ENCODE data around the gene RINL.

Gene RINL

GRCh38 chr19:38898788-38899446, 20.8 kb upstream of the RINL start:
- no peak for DNase-seq (ENCODE audit: low spot score)
- in situ Hi-C loops (cut with MboI; ENCODE audit: low sequenced_read_pairs, unreplicated experiment) = no loop called here
- TF ChIP-seq CTCF (IDR thresholded peaks at IDR 0.05; ENCODE audit: borderline replicate concordance, control extremely low read depth, extremely low read depth, insufficient read depth, missing control alignments) = no peak

DNA sequence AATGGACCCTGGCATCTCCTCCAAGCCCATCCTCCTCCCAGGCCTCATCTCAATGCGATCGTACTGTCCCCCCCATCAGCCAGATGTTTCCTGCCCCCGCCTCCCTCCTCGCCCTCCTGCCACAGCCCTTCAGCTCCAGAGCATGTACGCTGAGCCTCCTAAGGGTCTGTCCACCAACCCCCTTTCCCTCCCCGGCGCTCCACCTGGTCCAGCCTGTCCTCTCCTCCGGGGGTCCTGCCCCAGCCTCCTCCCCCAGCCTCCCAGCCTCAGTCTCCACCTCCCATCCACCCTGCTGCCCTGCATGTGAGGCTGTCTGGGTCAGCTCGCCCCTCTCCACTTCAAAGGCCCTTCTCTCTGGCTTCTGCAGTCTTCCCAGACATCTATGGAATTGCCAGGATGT, 16.9 kb upstream of the RINL start:
- no peak for TF ChIP-seq CTCF (IDR thresholded peaks at IDR 0.05; ENCODE audit: borderline replicate concordance, control extremely low read depth, extremely low read depth, insufficient read depth, missing control alignments)
- in situ Hi-C loops (cut with MboI; ENCODE audit: low sequenced_read_pairs, unreplicated experiment) = no loop called here
- DNase-seq (ENCODE audit: low spot score) = no peak

DNA sequence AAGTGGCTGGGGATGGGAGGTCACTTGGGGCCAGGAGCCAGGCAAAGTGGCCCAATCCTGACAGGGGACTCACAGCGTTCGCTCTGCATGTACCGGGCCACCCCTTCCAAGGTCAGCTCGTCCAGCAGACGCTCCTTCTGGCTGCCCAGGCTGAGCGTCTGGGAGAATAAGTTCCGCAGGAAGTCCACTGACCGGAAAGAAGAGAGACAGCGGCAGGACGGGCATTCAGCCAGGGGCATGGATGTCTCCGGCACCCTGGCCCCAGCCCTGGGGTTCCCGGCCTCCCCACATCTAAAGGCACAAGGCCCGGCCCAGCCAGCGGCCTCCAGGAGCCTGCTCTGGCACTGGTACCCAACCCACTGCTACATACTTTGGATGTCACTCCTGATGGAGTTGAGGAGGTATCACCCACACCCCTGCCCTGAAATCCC, 15.3 kb upstream of the RINL start:
- no peak for TF ChIP-seq CTCF (IDR thresholded peaks at IDR 0.05; ENCODE audit: borderline replicate concordance, control extremely low read depth, extremely low read depth, insufficient read depth, missing control alignments)
- in situ Hi-C loops (cut with MboI; ENCODE audit: low sequenced_read_pairs, unreplicated experiment) = no loop called here
- no peak for DNase-seq (ENCODE audit: low spot score)

DNA sequence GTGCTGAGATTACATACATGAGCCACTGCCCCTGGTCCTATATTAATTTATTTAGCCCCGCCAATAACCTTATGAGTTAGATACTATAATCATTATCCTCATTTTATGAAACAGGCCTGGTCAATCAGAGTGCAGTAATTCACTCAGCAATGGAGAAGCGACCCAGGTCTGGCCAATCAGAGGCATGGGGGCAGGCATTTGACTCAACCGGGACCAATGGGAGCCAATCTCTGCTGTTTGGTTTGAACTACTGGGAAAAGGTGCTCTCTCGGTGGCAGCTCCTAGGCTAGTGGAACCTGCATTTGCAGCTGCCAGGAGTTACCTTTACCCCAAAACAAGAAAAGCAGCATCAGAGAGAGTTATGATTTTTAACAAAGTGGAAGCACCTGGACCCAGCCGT, 14.8 kb upstream of the RINL start:
- DNase-seq (ENCODE audit: low spot score) = no peak
- TF ChIP-seq CTCF (IDR thresholded peaks at IDR 0.05; ENCODE audit: borderline replicate concordance, control extremely low read depth, extremely low read depth, insufficient read depth, missing control alignments) = no peak
- in situ Hi-C loops (cut with MboI; ENCODE audit: low sequenced_read_pairs, unreplicated experiment) = no loop called here

GRCh38 chr19:38891771-38892170, 13.7 kb upstream of the RINL start:
- in situ Hi-C loops (cut with MboI; ENCODE audit: low sequenced_read_pairs, unreplicated experiment) = no loop called here
- no peak for DNase-seq (ENCODE audit: low spot score)
- no peak for TF ChIP-seq CTCF (IDR thresholded peaks at IDR 0.05; ENCODE audit: borderline replicate concordance, control extremely low read depth, extremely low read depth, insufficient read depth, missing control alignments)

- no peak for DNase-seq (ENCODE audit: low spot score)
- no peak for TF ChIP-seq CTCF (IDR thresholded peaks at IDR 0.05; ENCODE audit: borderline replicate concordance, control extremely low read depth, extremely low read depth, insufficient read depth, missing control alignments)
- in situ Hi-C loops (cut with MboI; ENCODE audit: low sequenced_read_pairs, unreplicated experiment) = no loop called here
Measured at GRCh38 chr19:38890686-38891085, 12.6 kb upstream of the RINL start.
